Type B pancreatic cell (in vitro differentiated cells): ENCODE measurements around the gene SERTAD1. TPM values are rescaled to one million over a fixed set of nuclear protein-coding genes. Genes with fewer than 3 reads are reported as not detected.

Source experiments
- DNase-seq: peaks from one replicate; pipeline ENCODE4 v3.0.0; 2021; ENCODE audit warnings: mixed read lengths; ENCODE audit not compliant: unreplicated experiment; ENCODE audit errors: extremely low spot score
- H3K27ac Mint-ChIP-seq: 2 replicates; pipeline ENCODE4 v1.8.0; 2021; ENCODE audit warnings: mild to moderate bottlenecking, mixed read lengths
- H3K27me3 Mint-ChIP-seq: 2 replicates; pipeline ENCODE4 v1.8.0; 2021; ENCODE audit warnings: mixed read lengths
- H3K36me3 Mint-ChIP-seq: 2 replicates; pipeline ENCODE4 v1.8.0; 2021; ENCODE audit warnings: mixed read lengths
- H3K4me1 Mint-ChIP-seq: one replicate; pipeline ENCODE4 v1.8.0; 2021; ENCODE audit warnings: mixed read lengths; ENCODE audit not compliant: unreplicated experiment
- H3K4me3 Mint-ChIP-seq: 2 replicates; pipeline ENCODE4 v1.8.0; 2021; ENCODE audit warnings: mild to moderate bottlenecking, mixed read lengths
- H3K9me3 Mint-ChIP-seq: 2 replicates; pipeline ENCODE4 v1.8.0; 2021; ENCODE audit warnings: mixed read lengths
- CTCF ChIP-seq: fragments of 200-600 bp; sonication (generic); conservative IDR thresholded peaks from 2 replicates; pipeline ENCODE4 v1.5.0; 2021; ENCODE audit warnings: antibody characterized with exemption, mild to moderate bottlenecking
- total RNA-seq: library from RNA; stranded (reverse); gene quantifications from 2 replicates; pipeline ENCODE4 v1.2.1, GENCODE V29; 2021; ENCODE audit warnings: low replicate concordance

Gene SERTAD1
- total RNA-seq, 1 donor from 2014 or later: 9.2 TPM

GRCh38 chr19:40383668-40384248, 42.0 kb downstream of the SERTAD1 start:
- H3K9me3 Mint-ChIP-seq: no peaks in the 10 kb centered on the region
- H3K4me3 Mint-ChIP-seq: no peak overlapping the region
- H3K4me1 Mint-ChIP-seq: no peaks in the 10 kb centered on the region
- H3K36me3 Mint-ChIP-seq: no peaks in the 10 kb centered on the region
- DNase-seq: no peak
- TF ChIP-seq CTCF: no peak
- H3K27ac Mint-ChIP-seq: no peak overlapping the region
- H3K27me3 Mint-ChIP-seq: no peaks in the 10 kb centered on the region

GRCh38 chr19:40381321-40381720, 44.5 kb downstream of the SERTAD1 start:
- peak; percentile 38 for TF ChIP-seq CTCF
- no peak for DNase-seq
- H3K4me3 Mint-ChIP-seq: no peak overlapping the region
- no peak overlapping the region for H3K27ac Mint-ChIP-seq
- H3K27me3 Mint-ChIP-seq: no peaks in the 10 kb centered on the region
- H3K4me1 Mint-ChIP-seq: no peaks in the 10 kb centered on the region
- no peaks in the 10 kb centered on the region for H3K36me3 Mint-ChIP-seq
- no peaks in the 10 kb centered on the region for H3K9me3 Mint-ChIP-seq

GRCh38 chr19:40380199-40381037, 45.4 kb downstream of the SERTAD1 start:
- Mint-ChIP-seq H3K9me3 (no peaks in the 10 kb centered on the region), H3K4me1 (no peaks in the 10 kb centered on the region), H3K27ac (no peak overlapping the region), H3K36me3 (no peaks in the 10 kb centered on the region), H3K4me3 (no peak overlapping the region), H3K27me3 (no peaks in the 10 kb centered on the region)
- TF ChIP-seq CTCF: no peak
- DNase-seq: no peak

- no peaks in the 10 kb centered on the region for H3K27me3 Mint-ChIP-seq
- no peaks in the 10 kb centered on the region for H3K9me3 Mint-ChIP-seq
- no peak overlapping the region for H3K4me3 Mint-ChIP-seq
- no peaks in the 10 kb centered on the region for H3K4me1 Mint-ChIP-seq
- TF ChIP-seq CTCF: no peak
- no peak overlapping the region for H3K27ac Mint-ChIP-seq
- no peak for DNase-seq
- peaks cover under 1% of the 10 kb centered on the region for H3K36me3 Mint-ChIP-seq
Measured at GRCh38 chr19:40379446-40380198, 46.2 kb downstream of the SERTAD1 start.

GRCh38 chr19:40378509-40378908, 47.3 kb downstream of the SERTAD1 start:
- Mint-ChIP-seq H3K9me3 (no peaks in the 10 kb centered on the region), H3K36me3 (peaks cover 5% of the 10 kb centered on the region), H3K4me3 (no peak overlapping the region), H3K27me3 (no peaks in the 10 kb centered on the region), H3K27ac (no peak overlapping the region), H3K4me1 (no peaks in the 10 kb centered on the region)
- no peak for TF ChIP-seq CTCF
- DNase-seq: no peak
